HepG2 (cell line): ENCODE results near the gene ADAMTS2. TPM values are rescaled to one million over a fixed set of nuclear protein-coding genes. Genes with fewer than 3 reads are reported as not detected.

ENCODE experiments used
- ATAC-seq: fragments of 200-7000 bp; cut with Tn5 transposase; 3 replicates; pipeline ENCODE4 v1.9.1; 2020; ENCODE audit warnings: mild to moderate bottlenecking, moderate library complexity
- BruUV-seq: library from RNA; stranded (reverse); fragments of 400-500 nt; replicated peaks from 2 replicates; lab custom pipeline; 2021; lab: Mats Ljungman, UMichigan
- CTCF ChIA-PET: fragments of 300-600 bp; formaldehyde crosslinking; extraction: SDS; loops from one replicate; lab custom pipeline; 2021; ENCODE audit warnings: low total read pairs, inconsistent platforms, low intra/inter-chr PET ratio; lab: Yijun Ruan, JAX
- POLR2A ChIA-PET: fragments of 350-600 bp; sonication (Branson Sonifier 250); formaldehyde crosslinking; loops from one replicate; lab custom pipeline; 2020; ENCODE audit warnings: antibody characterized with exemption, inconsistent platforms; lab: Yijun Ruan, JAX
- DNase-seq: peaks from one replicate; pipeline ENCODE4 v3.0.0-alpha.2; 2015; ENCODE audit warnings: low spot score
- FAIRE-seq: peaks from 3 replicates; lab custom pipeline; 2011; peaks lifted over from hg19 to GRCh38; lab: Jason Lieb, UNC
- H2AFZ ChIP-seq: one replicate; pipeline ENCODE4 v1.6.1; 2011; ENCODE audit warnings: low read length, inconsistent platforms
- H3K27ac ChIP-seq: fragments of 300-600 bp; 3 replicates; pipeline ENCODE4 v1.8.0; 2011; ENCODE audit warnings: mixed run types, mild to moderate bottlenecking, mixed read lengths, low read length, inconsistent platforms; ENCODE audit not compliant: insufficient read depth; ENCODE audit errors: extremely low read length
- H3K27me3 ChIP-seq, 2 experiments: fragments of 200-600 bp in 1 of 2; 2 replicates in 1 of 2; 3 replicates in 1 of 2; pipeline versions ENCODE4 v1.6.0 to v1.8.0; 2011; ENCODE audit warnings: low read length in 2 of 2, mild to moderate bottlenecking in 2 of 2, moderate library complexity in 2 of 2, inconsistent platforms in 1 of 2; ENCODE audit not compliant: insufficient read depth in 2 of 2, control insufficient read depth in 1 of 2
- H3K36me3 ChIP-seq, 2 experiments: fragments of 200-600 bp in 1 of 2; replicated peaks in 1 of 2; 2 replicates in 1 of 2; 3 replicates in 1 of 2; pipeline versions ENCODE4 v1.5.1 to v1.8.0; 2011; ENCODE audit warnings: low read length in 2 of 2, inconsistent platforms in 1 of 2; ENCODE audit not compliant: insufficient read depth in 2 of 2, control insufficient read depth in 1 of 2
- H3K4me1 ChIP-seq: 2 replicates; pipeline ENCODE4 v1.5.1; 2012; ENCODE audit warnings: low read length, inconsistent platforms; ENCODE audit not compliant: insufficient read depth
- H3K4me2 ChIP-seq: 2 replicates; pipeline ENCODE4 v1.6.0; 2011; ENCODE audit warnings: low read depth, low read length, inconsistent platforms
- H3K4me3 ChIP-seq, 3 experiments: fragments of 200-600 bp in 1 of 3; sonication (generic), shearing (Covaris generic) in 1 of 3; replicated peaks in 1 of 3; 2 replicates each; pipeline ENCODE4 v1.5.1; 2011 to 2016; ENCODE audit warnings: low read length in 3 of 3, inconsistent platforms in 2 of 3, low read depth in 2 of 3, mild to moderate bottlenecking in 2 of 3, control low read depth in 1 of 3, mixed read lengths in 1 of 3; ENCODE audit not compliant: insufficient read depth in 1 of 3
- H3K79me2 ChIP-seq: one replicate; pipeline ENCODE4 v1.6.1; 2011; ENCODE audit warnings: low read length, inconsistent platforms; ENCODE audit not compliant: insufficient read depth
- H3K9ac ChIP-seq: 2 replicates; pipeline ENCODE4 v1.6.0; 2011; ENCODE audit warnings: mild to moderate bottlenecking, low read depth, low read length, inconsistent platforms; ENCODE audit not compliant: insufficient read depth
- H3K9me3 ChIP-seq: 2 replicates; pipeline ENCODE4 v1.5.1; 2012; ENCODE audit warnings: mild to moderate bottlenecking, low read length
- H4K20me1 ChIP-seq: 2 replicates; pipeline ENCODE4 v1.6.0; 2011; ENCODE audit warnings: inconsistent platforms, mild to moderate bottlenecking, low read length, moderate library complexity; ENCODE audit not compliant: insufficient read depth
- ARID4A ChIP-seq: sonication (generic); formaldehyde crosslinking; IDR thresholded peaks from 2 replicates; pipeline ENCODE4 v1.5.0; 2020; ENCODE audit warnings: mild to moderate bottlenecking, missing genetic modification reagents, borderline replicate concordance
- EHMT2 ChIP-seq: fragments of 200-600 bp; sonication (generic); IDR thresholded peaks from 2 replicates; pipeline ENCODE4 v1.7.0; 2017; ENCODE audit warnings: antibody characterized with exemption, low read depth, low read length, borderline replicate concordance
- EP300 ChIP-seq, 3 experiments: sonication (generic) in 1 of 3; formaldehyde crosslinking in 1 of 3; IDR thresholded peaks; 2 replicates each; pipeline versions ENCODE4 v1.5.1 to v1.6.1; 2011 to 2020; ENCODE audit warnings: low read depth in 2 of 3, low read length in 2 of 3, borderline replicate concordance in 1 of 3, improper control_type of control experiment in 1 of 3, mild to moderate bottlenecking in 1 of 3, missing genetic modification reagents in 1 of 3, moderate library complexity in 1 of 3
- HMGXB4 ChIP-seq, 2 experiments: sonication (generic) in 1 of 2; formaldehyde crosslinking in 1 of 2; IDR thresholded peaks; 2 replicates each; pipeline versions ENCODE4 v1.4.0 to v1.6.1; 2018 to 2020; ENCODE audit warnings: missing genetic modification reagents in 2 of 2, borderline replicate concordance in 1 of 2, low read depth in 1 of 2, mild to moderate bottlenecking in 1 of 2, missing biosample characterization in 1 of 2
- JUN ChIP-seq: sonication (generic); formaldehyde crosslinking; IDR thresholded peaks from 2 replicates; pipeline ENCODE4 v1.4.0; 2020; ENCODE audit warnings: mild to moderate bottlenecking, missing genetic modification reagents
- REL ChIP-seq: sonication (generic); formaldehyde crosslinking; conservative IDR thresholded peaks from 2 replicates; pipeline ENCODE4 v1.8.0; 2022; ENCODE audit warnings: mild to moderate bottlenecking, missing genetic modification reagents, moderate library complexity
- SPEN ChIP-seq: sonication (generic); formaldehyde crosslinking; IDR thresholded peaks from 2 replicates; pipeline ENCODE4 v1.5.1; 2020; ENCODE audit warnings: low read depth, mild to moderate bottlenecking, missing genetic modification reagents
- ZNF816 ChIP-seq: sonication (generic); formaldehyde crosslinking; IDR thresholded peaks from 2 replicates; pipeline ENCODE4 v1.8.0; 2022; ENCODE audit warnings: missing genetic modification reagents, mild to moderate bottlenecking, borderline replicate concordance
- WGBS: methylation state at CpG from one replicate; pipeline ENCODE4 v1.1.6; 2017; ENCODE audit warnings: low lambda C conversion rate; 5-methylcytosine and 5-hydroxymethylcytosine counted together
- in situ Hi-C: cut with HindIII; loops from 2 replicates; pipeline ENCODE4 v1.10.0; 2017; ENCODE audit warnings: low pct_unique_long_range_greater_than_20kb; ENCODE audit not compliant: extremely low pct_ligation_motif_present
- intact Hi-C: fragments of 100-400 bp; cut with micrococcal nuclease; formaldehyde crosslinking; loops from one replicate; pipeline ENCODE4 v1.10.0; 2022; ENCODE audit not compliant: unreplicated experiment
- polyA plus RNA-seq, 8 experiments: library from polyadenylated mRNA; depleted of rRNA in 3 of 8; stranded (reverse) in 7 of 8; unstranded in 1 of 8; fragments of >200 nt; fragmentation: Illumina TruSeq in 4 of 8; extraction: Trizol in 4 of 8; gene quantifications; 2 replicates each; pipeline versions ENCODE4 v1.2.1 to v1.2.3, GENCODE V29; 2011 to 2016; ENCODE audit warnings: low read depth in 4 of 8, missing spikeins in 1 of 8, mixed read lengths in 1 of 8; ENCODE audit not compliant: insufficient read depth in 1 of 8
- total RNA-seq, 5 experiments: library from RNA; depleted of rRNA; stranded (reverse); fragments of >200 nt; fragmentation: Illumina TruSeq; extraction: Trizol; gene quantifications; 2 replicates each; pipeline ENCODE4 v1.2.3, GENCODE V29; 2016; ENCODE audit warnings: low read depth in 1 of 5
- TF ChIP-seq, protein P1 (sequence below): IDR thresholded peaks from 2 replicates; pipeline ENCODE4 v1.6.1; 2018; ENCODE audit warnings: missing genetic modification reagents, mild to moderate bottlenecking, missing compliant biosample characterization
- TF ChIP-seq, protein P2 (sequence below): sonication (generic); formaldehyde crosslinking; IDR thresholded peaks from 2 replicates; pipeline ENCODE4 v1.4.0; 2020; ENCODE audit warnings: mild to moderate bottlenecking, missing genetic modification reagents

Gene ADAMTS2
- total and polyA plus RNA-seq, 2 of the 13 experiments (the other 11 are each of a cell fraction or from before 2014, with no cell fraction given), result 0.24 to 3.5 TPM

- TF ChIP-seq EP300 (IDR thresholded peaks at IDR 0.05; ENCODE audit: low read depth in 2 of 2, low read length in 2 of 2) (no peak), EP300 (CRISPR knock-in tag; IDR thresholded peaks at IDR 0.05; ENCODE audit: borderline replicate concordance) (no peak), JUN (CRISPR knock-in tag) (no peak), HMGXB4 (CRISPR knock-in tag; IDR thresholded peaks at IDR 0.05; ENCODE audit: borderline replicate concordance in 1 of 2, low read depth in 1 of 2) (no peak)
- TF ChIP-seq, protein P1, sequence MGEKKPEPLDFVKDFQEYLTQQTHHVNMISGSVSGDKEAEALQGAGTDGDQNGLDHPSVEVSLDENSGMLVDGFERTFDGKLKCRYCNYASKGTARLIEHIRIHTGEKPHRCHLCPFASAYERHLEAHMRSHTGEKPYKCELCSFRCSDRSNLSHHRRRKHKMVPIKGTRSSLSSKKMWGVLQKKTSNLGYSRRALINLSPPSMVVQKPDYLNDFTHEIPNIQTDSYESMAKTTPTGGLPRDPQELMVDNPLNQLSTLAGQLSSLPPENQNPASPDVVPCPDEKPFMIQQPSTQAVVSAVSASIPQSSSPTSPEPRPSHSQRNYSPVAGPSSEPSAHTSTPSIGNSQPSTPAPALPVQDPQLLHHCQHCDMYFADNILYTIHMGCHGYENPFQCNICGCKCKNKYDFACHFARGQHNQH (CRISPR knock-in tag), result no peak
Measured at GRCh38 chr5:179226696-179227095, 118.6 kb downstream of the ADAMTS2 start (continued).

- ChIA-PET CTCF (no interaction called here), POLR2A (no interaction called here)
- FAIRE-seq, result no peak
Measured at GRCh38 chr5:179225387-179225786, 119.9 kb downstream of the ADAMTS2 start.

More at GRCh38 chr5:179225387-179225786, 119.9 kb downstream of the ADAMTS2 start:
- no peak overlapping the region for H3K4me2 ChIP-seq
- ATAC-seq, result no peak
- H3K27me3 ChIP-seq, result peaks cover 2 to 30% of the 10 kb centered on the region in 2 experiments; a peak in 4 of 5 replicates
- no peak overlapping the region for H3K9ac ChIP-seq
- in situ Hi-C loops (no loop called here), intact Hi-C loops (no loop called here)
- H3K4me3 ChIP-seq, result no peak overlapping the region
- no peak for TF ChIP-seq SPEN
- TF ChIP-seq ARID4A, result no peak
- TF ChIP-seq EHMT2, result no peak
- TF ChIP-seq, protein P2, sequence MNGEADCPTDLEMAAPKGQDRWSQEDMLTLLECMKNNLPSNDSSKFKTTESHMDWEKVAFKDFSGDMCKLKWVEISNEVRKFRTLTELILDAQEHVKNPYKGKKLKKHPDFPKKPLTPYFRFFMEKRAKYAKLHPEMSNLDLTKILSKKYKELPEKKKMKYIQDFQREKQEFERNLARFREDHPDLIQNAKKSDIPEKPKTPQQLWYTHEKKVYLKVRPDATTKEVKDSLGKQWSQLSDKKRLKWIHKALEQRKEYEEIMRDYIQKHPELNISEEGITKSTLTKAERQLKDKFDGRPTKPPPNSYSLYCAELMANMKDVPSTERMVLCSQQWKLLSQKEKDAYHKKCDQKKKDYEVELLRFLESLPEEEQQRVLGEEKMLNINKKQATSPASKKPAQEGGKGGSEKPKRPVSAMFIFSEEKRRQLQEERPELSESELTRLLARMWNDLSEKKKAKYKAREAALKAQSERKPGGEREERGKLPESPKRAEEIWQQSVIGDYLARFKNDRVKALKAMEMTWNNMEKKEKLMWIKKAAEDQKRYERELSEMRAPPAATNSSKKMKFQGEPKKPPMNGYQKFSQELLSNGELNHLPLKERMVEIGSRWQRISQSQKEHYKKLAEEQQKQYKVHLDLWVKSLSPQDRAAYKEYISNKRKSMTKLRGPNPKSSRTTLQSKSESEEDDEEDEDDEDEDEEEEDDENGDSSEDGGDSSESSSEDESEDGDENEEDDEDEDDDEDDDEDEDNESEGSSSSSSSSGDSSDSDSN (CRISPR knock-in tag), result no peak
- TF ChIP-seq REL (CRISPR knock-in tag), result no peak
- TF ChIP-seq ZNF816 (CRISPR knock-in tag), result no peak
- BruUV-seq, result no TSS peak
- H3K36me3 ChIP-seq, result no peaks in the 10 kb centered on the region; a peak in 1 of 5 replicates
- H3K79me2 ChIP-seq, result no peaks in the 10 kb centered on the region
- no peaks in the 10 kb centered on the region for H3K4me1 ChIP-seq
- H4K20me1 ChIP-seq, result no peaks in the 10 kb centered on the region
- H3K9me3 ChIP-seq, result no peaks in the 10 kb centered on the region
- 54% methylated on average over 17 of the region's 19 CpGs for WGBS
- no peak overlapping the region for H3K27ac ChIP-seq
- DNase-seq, result no peak
- no peak overlapping the region for H2AFZ ChIP-seq
